HepG2 (cell line): ENCODE results near the gene ROPN1B. TPM values are rescaled to one million over a fixed set of nuclear protein-coding genes. Genes with fewer than 3 reads are reported as not detected.

Experiments
- ATAC-seq: fragments of 200-7000 bp; cut with Tn5 transposase; 3 replicates; pipeline ENCODE4 v1.9.1; 2020; ENCODE audit warnings: mild to moderate bottlenecking, moderate library complexity
- BruUV-seq: library from RNA; stranded (reverse); fragments of 400-500 nt; replicated peaks from 2 replicates; lab custom pipeline; 2021; lab: Mats Ljungman, UMichigan
- CTCF ChIA-PET: fragments of 300-600 bp; formaldehyde crosslinking; extraction: SDS; loops from one replicate; lab custom pipeline; 2021; ENCODE audit warnings: low total read pairs, inconsistent platforms, low intra/inter-chr PET ratio; lab: Yijun Ruan, JAX
- POLR2A ChIA-PET: fragments of 350-600 bp; sonication (Branson Sonifier 250); formaldehyde crosslinking; loops from one replicate; lab custom pipeline; 2020; ENCODE audit warnings: antibody characterized with exemption, inconsistent platforms; lab: Yijun Ruan, JAX
- DNase-seq: peaks from one replicate; pipeline ENCODE4 v3.0.0-alpha.2; 2015; ENCODE audit warnings: low spot score
- FAIRE-seq: peaks from 3 replicates; lab custom pipeline; 2011; peaks lifted over from hg19 to GRCh38; lab: Jason Lieb, UNC
- H2AFZ ChIP-seq: one replicate; pipeline ENCODE4 v1.6.1; 2011; ENCODE audit warnings: low read length, inconsistent platforms
- H3K27ac ChIP-seq: fragments of 300-600 bp; 3 replicates; pipeline ENCODE4 v1.8.0; 2011; ENCODE audit warnings: mixed run types, mild to moderate bottlenecking, mixed read lengths, low read length, inconsistent platforms; ENCODE audit not compliant: insufficient read depth; ENCODE audit errors: extremely low read length
- H3K27me3 ChIP-seq, 2 experiments: fragments of 200-600 bp in 1 of 2; 2 replicates in 1 of 2; 3 replicates in 1 of 2; pipeline versions ENCODE4 v1.6.0 to v1.8.0; 2011; ENCODE audit warnings: low read length in 2 of 2, mild to moderate bottlenecking in 2 of 2, moderate library complexity in 2 of 2, inconsistent platforms in 1 of 2; ENCODE audit not compliant: insufficient read depth in 2 of 2, control insufficient read depth in 1 of 2
- H3K36me3 ChIP-seq, 2 experiments: fragments of 200-600 bp in 1 of 2; replicated peaks in 1 of 2; 2 replicates in 1 of 2; 3 replicates in 1 of 2; pipeline versions ENCODE4 v1.5.1 to v1.8.0; 2011; ENCODE audit warnings: low read length in 2 of 2, inconsistent platforms in 1 of 2; ENCODE audit not compliant: insufficient read depth in 2 of 2, control insufficient read depth in 1 of 2
- H3K4me1 ChIP-seq: 2 replicates; pipeline ENCODE4 v1.5.1; 2012; ENCODE audit warnings: low read length, inconsistent platforms; ENCODE audit not compliant: insufficient read depth
- H3K4me2 ChIP-seq: 2 replicates; pipeline ENCODE4 v1.6.0; 2011; ENCODE audit warnings: low read depth, low read length, inconsistent platforms
- H3K4me3 ChIP-seq, 3 experiments: fragments of 200-600 bp in 1 of 3; sonication (generic), shearing (Covaris generic) in 1 of 3; replicated peaks in 1 of 3; 2 replicates each; pipeline ENCODE4 v1.5.1; 2011 to 2016; ENCODE audit warnings: low read length in 3 of 3, inconsistent platforms in 2 of 3, low read depth in 2 of 3, mild to moderate bottlenecking in 2 of 3, control low read depth in 1 of 3, mixed read lengths in 1 of 3; ENCODE audit not compliant: insufficient read depth in 1 of 3
- H3K79me2 ChIP-seq: one replicate; pipeline ENCODE4 v1.6.1; 2011; ENCODE audit warnings: low read length, inconsistent platforms; ENCODE audit not compliant: insufficient read depth
- H3K9ac ChIP-seq: 2 replicates; pipeline ENCODE4 v1.6.0; 2011; ENCODE audit warnings: mild to moderate bottlenecking, low read depth, low read length, inconsistent platforms; ENCODE audit not compliant: insufficient read depth
- H3K9me3 ChIP-seq: 2 replicates; pipeline ENCODE4 v1.5.1; 2012; ENCODE audit warnings: mild to moderate bottlenecking, low read length
- H4K20me1 ChIP-seq: 2 replicates; pipeline ENCODE4 v1.6.0; 2011; ENCODE audit warnings: inconsistent platforms, mild to moderate bottlenecking, low read length, moderate library complexity; ENCODE audit not compliant: insufficient read depth
- KAT8 ChIP-seq: IDR thresholded peaks from 2 replicates; pipeline ENCODE4 v1.6.1; 2016; ENCODE audit warnings: missing genetic modification reagents, missing compliant biosample characterization
- MBD4 ChIP-seq: IDR thresholded peaks from 2 replicates; pipeline ENCODE4 v1.6.1; 2012; ENCODE audit warnings: low read length, inconsistent platforms, borderline replicate concordance
- PAXIP1 ChIP-seq: sonication (generic); formaldehyde crosslinking; conservative IDR thresholded peaks from 2 replicates; pipeline ENCODE4 v1.4.0; 2020; ENCODE audit warnings: mild to moderate bottlenecking, missing genetic modification reagents, moderate library complexity
- PRDM4 ChIP-seq: sonication (generic); formaldehyde crosslinking; IDR thresholded peaks from 2 replicates; pipeline ENCODE4 v1.9.0; 2021; ENCODE audit warnings: missing genetic modification reagents, borderline replicate concordance
- ZBTB39 ChIP-seq: sonication (generic); formaldehyde crosslinking; IDR thresholded peaks from 2 replicates; pipeline ENCODE4 v1.5.0; 2020; ENCODE audit warnings: missing genetic modification reagents
- ZNF142 ChIP-seq: sonication (generic); formaldehyde crosslinking; IDR thresholded peaks from 2 replicates; pipeline ENCODE4 v1.4.0; 2020; ENCODE audit warnings: missing genetic modification reagents
- WGBS: methylation state at CpG from one replicate; pipeline ENCODE4 v1.1.6; 2017; ENCODE audit warnings: low lambda C conversion rate; 5-methylcytosine and 5-hydroxymethylcytosine counted together
- in situ Hi-C: cut with HindIII; loops from 2 replicates; pipeline ENCODE4 v1.10.0; 2017; ENCODE audit warnings: low pct_unique_long_range_greater_than_20kb; ENCODE audit not compliant: extremely low pct_ligation_motif_present
- intact Hi-C: fragments of 100-400 bp; cut with micrococcal nuclease; formaldehyde crosslinking; loops from one replicate; pipeline ENCODE4 v1.10.0; 2022; ENCODE audit not compliant: unreplicated experiment
- polyA plus RNA-seq, 8 experiments: library from polyadenylated mRNA; depleted of rRNA in 3 of 8; stranded (reverse) in 7 of 8; unstranded in 1 of 8; fragments of >200 nt; fragmentation: Illumina TruSeq in 4 of 8; extraction: Trizol in 4 of 8; gene quantifications; 2 replicates each; pipeline versions ENCODE4 v1.2.1 to v1.2.3, GENCODE V29; 2011 to 2016; ENCODE audit warnings: low read depth in 4 of 8, missing spikeins in 1 of 8, mixed read lengths in 1 of 8; ENCODE audit not compliant: insufficient read depth in 1 of 8
- total RNA-seq, 5 experiments: library from RNA; depleted of rRNA; stranded (reverse); fragments of >200 nt; fragmentation: Illumina TruSeq; extraction: Trizol; gene quantifications; 2 replicates each; pipeline ENCODE4 v1.2.3, GENCODE V29; 2016; ENCODE audit warnings: low read depth in 1 of 5

ROPN1B gene
- total and polyA plus RNA-seq, 2 of the 13 experiments (the other 11 are each of a cell fraction or from before 2014, with no cell fraction given), result not detected

GRCh38 chr3:126013751-126014156, 44.8 kb downstream of the ROPN1B start:
- Histone ChIP-seq H4K20me1 (0 out of 2 replicates have a peak, but pooled peaks cover 2% of the 10 kb centered on the region), H3K9me3 (no peaks in the 10 kb centered on the region), H3K4me1 (no peaks in the 10 kb centered on the region), H3K4me2 (no peak overlapping the region), H3K27me3 (no peaks in the 10 kb centered on the region), H3K4me3 (no peak overlapping the region), H3K79me2 (no peaks in the 10 kb centered on the region), H2AFZ (no peak overlapping the region), H3K9ac (no peak overlapping the region), H3K36me3 (peaks cover 3 to 6% of the 10 kb centered on the region in 2 experiments; a peak in 3 of 5 replicates), H3K27ac (no peak overlapping the region)
- no TSS peak for BruUV-seq
- in situ Hi-C loops (no loop called here), intact Hi-C loops (no loop called here)
- TF ChIP-seq ZNF142 (CRISPR knock-in tag) (no peak), PAXIP1 (no peak), KAT8 (no peak), ZBTB39 (CRISPR knock-in tag) (no peak), PRDM4 (no peak), MBD4 (no peak)
- no peak for ATAC-seq
- POLR2A ChIA-PET, result no interaction called here
- CTCF ChIA-PET, result no interaction called here
- no peak for DNase-seq
- WGBS, result 92% methylated on average over 8 of the region's 8 CpGs
- no peak for FAIRE-seq
